ENCODE results near the gene MAGEB17.
A peak's percentile ranks its signal among the peaks of the same experiment; 100 is the strongest.

Gene MAGEB17

GRCh38 chrX:16205840-16206239, 38.6 kb downstream of the MAGEB17 start:
- no peaks in the 10 kb centered on the region for H3K4me1 Mint-ChIP-seq
- peaks cover 9% of the 10 kb centered on the region for H3K27me3 Mint-ChIP-seq (ENCODE audit: low read depth)
- H3K36me3 Mint-ChIP-seq (ENCODE audit: low read depth) = no peaks in the 10 kb centered on the region
- H3K4me3 Mint-ChIP-seq = no peak overlapping the region
- H3K9me3 Mint-ChIP-seq = no peaks in the 10 kb centered on the region
- no peak for TF ChIP-seq CTCF (IDR thresholded peaks at IDR 0.05; ENCODE audit: unreplicated experiment in 3 of 3)
- no peak overlapping the region for H3K27ac Mint-ChIP-seq

GRCh38 chrX:16207634-16208033, 40.4 kb downstream of the MAGEB17 start:
- H3K27me3 Mint-ChIP-seq (ENCODE audit: low read depth) = peaks cover 9% of the 10 kb centered on the region
- H3K27ac Mint-ChIP-seq = no peak overlapping the region
- H3K4me3 Mint-ChIP-seq = no peak overlapping the region
- H3K4me1 Mint-ChIP-seq = no peaks in the 10 kb centered on the region
- H3K36me3 Mint-ChIP-seq (ENCODE audit: low read depth) = no peaks in the 10 kb centered on the region
- TF ChIP-seq CTCF (IDR thresholded peaks at IDR 0.05; ENCODE audit: unreplicated experiment in 3 of 3) = no peak
- H3K9me3 Mint-ChIP-seq = no peaks in the 10 kb centered on the region

- Mint-ChIP-seq H3K27me3 (ENCODE audit: low read depth) (peaks cover 9% of the 10 kb centered on the region), H3K4me3 (no peak overlapping the region), H3K9me3 (no peaks in the 10 kb centered on the region), H3K4me1 (peaks cover 6% of the 10 kb centered on the region), H3K27ac (no peak overlapping the region), H3K36me3 (ENCODE audit: low read depth) (no peaks in the 10 kb centered on the region)
- TF ChIP-seq CTCF (IDR thresholded peaks at IDR 0.05; ENCODE audit: unreplicated experiment in 3 of 3) = no peak
Observed at GRCh38 chrX:16208601-16209000, 41.3 kb downstream of the MAGEB17 start.

GRCh38 chrX:16210061-16210460, 42.8 kb downstream of the MAGEB17 start:
- Mint-ChIP-seq H3K36me3 (ENCODE audit: low read depth) (no peaks in the 10 kb centered on the region), H3K4me3 (no peak overlapping the region), H3K4me1 (peaks cover 13% of the 10 kb centered on the region), H3K27me3 (ENCODE audit: low read depth) (peaks cover 5% of the 10 kb centered on the region), H3K9me3 (no peaks in the 10 kb centered on the region), H3K27ac (no peak overlapping the region)
- no peak for TF ChIP-seq CTCF (IDR thresholded peaks at IDR 0.05; ENCODE audit: unreplicated experiment in 3 of 3)

- no peaks in the 10 kb centered on the region for H3K36me3 Mint-ChIP-seq (ENCODE audit: low read depth)
- H3K4me1 Mint-ChIP-seq = peaks cover 13% of the 10 kb centered on the region
- no peak overlapping the region for H3K4me3 Mint-ChIP-seq
- H3K27me3 Mint-ChIP-seq (ENCODE audit: low read depth) = peaks cover 5% of the 10 kb centered on the region
- H3K27ac Mint-ChIP-seq = no peak overlapping the region
- no peaks in the 10 kb centered on the region for H3K9me3 Mint-ChIP-seq
- no peak for TF ChIP-seq CTCF (IDR thresholded peaks at IDR 0.05; ENCODE audit: unreplicated experiment in 3 of 3)
Observed at GRCh38 chrX:16212024-16212423, 44.7 kb downstream of the MAGEB17 start.

DNA sequence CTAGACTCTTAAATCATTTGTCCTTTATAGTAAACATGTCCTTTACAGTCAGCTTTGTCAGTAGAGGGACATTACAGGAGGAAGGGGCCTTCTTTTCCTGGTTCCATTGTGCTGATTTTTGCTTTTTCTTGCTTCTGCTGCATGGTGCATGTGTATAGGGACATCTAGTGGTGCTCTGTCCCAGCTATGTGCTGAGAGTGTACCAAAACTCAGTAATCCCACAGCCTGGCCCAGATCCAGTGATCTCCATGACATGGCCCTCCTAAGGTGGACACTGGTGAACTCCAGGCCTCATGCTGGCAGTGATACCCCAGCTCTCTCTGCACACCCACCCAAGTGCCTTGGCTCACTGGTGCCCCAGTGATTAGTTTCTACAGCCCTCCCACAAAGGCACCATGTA, 45.2 kb downstream of the MAGEB17 start:
- peaks cover 13% of the 10 kb centered on the region for H3K4me1 Mint-ChIP-seq
- no peaks in the 10 kb centered on the region for H3K36me3 Mint-ChIP-seq (ENCODE audit: low read depth)
- no peak overlapping the region for H3K4me3 Mint-ChIP-seq
- no peak overlapping the region for H3K27ac Mint-ChIP-seq
- H3K9me3 Mint-ChIP-seq = no peaks in the 10 kb centered on the region
- peaks cover 2% of the 10 kb centered on the region for H3K27me3 Mint-ChIP-seq (ENCODE audit: low read depth)
- TF ChIP-seq CTCF (IDR thresholded peaks at IDR 0.05; ENCODE audit: unreplicated experiment in 3 of 3) = peak in 1 of 3 experiments; percentile 27

Data from nephron (organoid).